ENCODE data around the gene EPHA3.

The EPHA3 gene

GRCh38 chr3:89405593-89405992, 298.2 kb downstream of the EPHA3 start:
- peaks cover 4% of the 10 kb centered on the region for H3K4me1 ChIP-seq (ENCODE audit: insufficient read depth, low read length)
- no peaks in the 10 kb centered on the region for H3K36me3 ChIP-seq (ENCODE audit: insufficient read depth, low read length)
- no peaks in the 10 kb centered on the region for H3K9me3 ChIP-seq (ENCODE audit: low read length)
- H3K27me3 ChIP-seq (ENCODE audit: control insufficient read depth in 1 of 2, insufficient read depth in 2 of 2, low read length in 2 of 2), result no peaks in the 10 kb centered on the region
- no peak overlapping the region for H3K27ac ChIP-seq (ENCODE audit: low read depth, low read length)
- H3K9ac ChIP-seq (ENCODE audit: low read length), result no peak overlapping the region
- H3K4me3 ChIP-seq (ENCODE audit: low read depth in 1 of 2, low read length in 2 of 2), result no peak overlapping the region

DNA sequence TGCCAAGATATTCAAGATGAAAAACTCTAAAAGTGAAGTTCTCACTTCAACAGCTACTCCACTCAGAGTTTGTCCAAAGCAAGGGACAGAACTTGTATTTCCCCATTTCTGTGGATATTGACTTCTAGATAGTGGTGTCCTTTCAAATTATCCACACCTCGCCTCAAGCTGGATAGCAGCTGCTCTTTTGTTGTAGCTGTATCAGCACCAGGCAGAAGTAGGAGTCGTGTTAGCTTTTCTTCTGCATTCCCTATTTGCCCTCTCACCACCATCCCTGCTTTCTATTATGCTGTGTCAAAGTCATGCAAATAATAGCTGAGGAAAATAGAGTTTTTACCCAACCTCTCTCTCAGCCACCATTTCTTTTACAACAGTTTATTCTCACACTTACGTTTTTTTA, 303.8 kb downstream of the EPHA3 start:
- Histone ChIP-seq H3K36me3 (ENCODE audit: insufficient read depth, low read length) (no peaks in the 10 kb centered on the region), H3K27me3 (ENCODE audit: control insufficient read depth in 1 of 2, insufficient read depth in 2 of 2, low read length in 2 of 2) (no peaks in the 10 kb centered on the region), H3K27ac (ENCODE audit: low read depth, low read length) (no peak overlapping the region), H3K9me3 (ENCODE audit: low read length) (no peaks in the 10 kb centered on the region), H3K4me3 (ENCODE audit: low read depth in 1 of 2, low read length in 2 of 2) (no peak overlapping the region), H3K4me1 (ENCODE audit: insufficient read depth, low read length) (peaks cover 4% of the 10 kb centered on the region), H3K9ac (ENCODE audit: low read length) (no peak overlapping the region)

DNA sequence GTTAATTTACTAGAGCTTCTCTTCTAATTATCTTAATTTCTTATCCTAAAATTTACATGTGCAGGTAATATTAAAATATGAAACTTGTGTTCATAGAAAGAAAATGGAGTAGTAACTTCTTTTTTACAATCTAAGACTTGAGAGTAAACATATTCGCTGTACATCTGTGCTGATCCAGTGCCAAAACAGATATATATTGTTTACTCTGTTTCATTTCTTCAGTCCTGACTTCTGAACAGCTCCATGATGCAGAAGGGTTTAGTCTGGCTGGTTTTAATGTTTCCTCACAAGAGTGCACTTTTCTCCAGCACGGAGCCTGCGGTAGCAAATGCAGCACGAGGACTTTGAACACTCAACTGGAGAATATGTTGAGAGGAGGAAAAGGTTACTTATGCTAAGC, 306.8 kb downstream of the EPHA3 start:
- no peaks in the 10 kb centered on the region for H3K4me1 ChIP-seq (ENCODE audit: insufficient read depth, low read length)
- no peaks in the 10 kb centered on the region for H3K9me3 ChIP-seq (ENCODE audit: low read length)
- H3K27ac ChIP-seq (ENCODE audit: low read depth, low read length), result no peak overlapping the region
- H3K36me3 ChIP-seq (ENCODE audit: insufficient read depth, low read length), result no peaks in the 10 kb centered on the region
- no peak overlapping the region for H3K4me3 ChIP-seq (ENCODE audit: low read depth in 1 of 2, low read length in 2 of 2)
- no peaks in the 10 kb centered on the region for H3K27me3 ChIP-seq (ENCODE audit: control insufficient read depth in 1 of 2, insufficient read depth in 2 of 2, low read length in 2 of 2)
- H3K9ac ChIP-seq (ENCODE audit: low read length), result no peak overlapping the region

DNA sequence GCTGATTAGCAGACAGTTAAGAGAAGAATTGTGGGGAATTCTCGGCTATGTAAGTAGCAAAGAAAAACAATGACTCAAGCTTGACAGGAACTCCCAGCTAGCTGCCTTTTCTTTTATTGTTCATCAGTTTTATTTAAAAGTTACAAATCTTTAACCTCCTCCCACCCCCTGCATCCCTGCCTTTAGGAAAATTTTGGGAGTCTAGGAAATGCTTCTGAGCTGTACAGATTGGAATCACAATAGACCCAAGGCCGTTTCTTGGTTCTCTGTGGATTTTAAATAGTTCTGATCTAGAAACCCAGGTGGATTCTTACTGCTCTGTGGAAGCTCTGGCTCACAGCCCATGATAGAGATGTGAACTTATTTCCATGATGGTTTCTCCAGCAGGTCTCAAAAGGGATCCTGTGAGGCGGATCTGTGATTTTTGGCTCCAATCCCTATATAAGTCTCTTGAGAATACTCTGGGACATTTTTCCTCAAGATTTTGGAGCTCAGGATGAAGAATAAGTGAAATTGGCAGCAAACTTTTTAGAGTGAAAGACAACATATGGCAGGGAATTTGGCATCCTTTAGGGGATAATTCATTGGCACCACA, 312.3 kb downstream of the EPHA3 start:
- no peaks in the 10 kb centered on the region for H3K4me1 ChIP-seq (ENCODE audit: insufficient read depth, low read length)
- no peaks in the 10 kb centered on the region for H3K9me3 ChIP-seq (ENCODE audit: low read length)
- no peaks in the 10 kb centered on the region for H3K27me3 ChIP-seq (ENCODE audit: control insufficient read depth in 1 of 2, insufficient read depth in 2 of 2, low read length in 2 of 2)
- H3K36me3 ChIP-seq (ENCODE audit: insufficient read depth, low read length), result no peaks in the 10 kb centered on the region
- no peak overlapping the region for H3K9ac ChIP-seq (ENCODE audit: low read length)
- no peak overlapping the region for H3K27ac ChIP-seq (ENCODE audit: low read depth, low read length)
- H3K4me3 ChIP-seq (ENCODE audit: low read depth in 1 of 2, low read length in 2 of 2), result no peak overlapping the region

DNA sequence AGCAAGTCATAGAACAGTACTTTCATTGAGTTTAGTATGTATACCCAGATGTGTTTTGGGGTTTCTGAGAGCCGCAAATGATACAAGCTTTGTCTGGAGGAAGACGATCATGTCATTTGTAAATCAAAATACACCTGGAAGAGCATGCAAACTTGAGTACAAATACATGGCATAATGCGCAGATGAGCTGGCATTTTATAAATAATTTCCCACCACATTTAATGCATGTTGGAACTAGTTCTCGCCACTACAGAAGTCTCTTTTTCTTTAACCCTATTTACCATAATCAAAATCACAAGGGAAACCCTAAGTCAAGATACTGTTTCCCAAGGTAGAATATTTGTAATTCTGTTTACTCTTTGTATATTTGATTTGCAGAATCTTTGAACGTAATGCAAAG, 318.6 kb downstream of the EPHA3 start:
- Histone ChIP-seq H3K27ac (ENCODE audit: low read depth, low read length) (no peak overlapping the region), H3K4me1 (ENCODE audit: insufficient read depth, low read length) (no peaks in the 10 kb centered on the region), H3K9ac (ENCODE audit: low read length) (no peak overlapping the region), H3K9me3 (ENCODE audit: low read length) (no peaks in the 10 kb centered on the region), H3K27me3 (ENCODE audit: control insufficient read depth in 1 of 2, insufficient read depth in 2 of 2, low read length in 2 of 2) (no peaks in the 10 kb centered on the region), H3K4me3 (ENCODE audit: low read depth in 1 of 2, low read length in 2 of 2) (no peak overlapping the region), H3K36me3 (ENCODE audit: insufficient read depth, low read length) (no peaks in the 10 kb centered on the region)

GRCh38 chr3:89434621-89435380, 327.4 kb downstream of the EPHA3 start:
- Histone ChIP-seq H3K4me1 (ENCODE audit: insufficient read depth, low read length) (no peaks in the 10 kb centered on the region), H3K9ac (ENCODE audit: low read length) (no peak overlapping the region), H3K36me3 (ENCODE audit: insufficient read depth, low read length) (no peaks in the 10 kb centered on the region), H3K27me3 (ENCODE audit: control insufficient read depth in 1 of 2, insufficient read depth in 2 of 2, low read length in 2 of 2) (no peaks in the 10 kb centered on the region), H3K27ac (ENCODE audit: low read depth, low read length) (no peak overlapping the region), H3K9me3 (ENCODE audit: low read length) (no peaks in the 10 kb centered on the region), H3K4me3 (ENCODE audit: low read depth in 1 of 2, low read length in 2 of 2) (no peak overlapping the region)

DNA sequence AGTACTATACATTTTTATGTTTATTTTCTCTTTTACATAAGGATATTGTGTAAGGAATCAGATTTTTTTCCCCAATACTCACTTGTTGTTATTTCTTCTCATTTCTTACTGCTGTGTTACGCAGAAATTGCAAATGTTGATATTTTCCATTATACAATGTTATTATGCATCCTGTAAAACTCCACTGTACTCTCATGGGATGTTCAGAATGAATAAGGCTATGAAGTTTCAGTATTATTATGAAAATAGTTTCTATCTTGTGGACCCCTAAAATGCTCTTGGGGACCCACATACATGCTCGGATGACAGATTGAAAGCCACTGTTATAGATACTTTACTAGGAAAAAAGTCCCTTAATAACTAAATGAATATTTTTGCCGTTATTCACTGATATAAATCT, 329.4 kb downstream of the EPHA3 start:
- no peak overlapping the region for H3K4me3 ChIP-seq (ENCODE audit: low read depth in 1 of 2, low read length in 2 of 2)
- H3K27me3 ChIP-seq (ENCODE audit: control insufficient read depth in 1 of 2, insufficient read depth in 2 of 2, low read length in 2 of 2), result no peaks in the 10 kb centered on the region
- no peaks in the 10 kb centered on the region for H3K4me1 ChIP-seq (ENCODE audit: insufficient read depth, low read length)
- no peaks in the 10 kb centered on the region for H3K9me3 ChIP-seq (ENCODE audit: low read length)
- H3K36me3 ChIP-seq (ENCODE audit: insufficient read depth, low read length), result no peaks in the 10 kb centered on the region
- no peak overlapping the region for H3K9ac ChIP-seq (ENCODE audit: low read length)
- H3K27ac ChIP-seq (ENCODE audit: low read depth, low read length), result no peak overlapping the region

DNA sequence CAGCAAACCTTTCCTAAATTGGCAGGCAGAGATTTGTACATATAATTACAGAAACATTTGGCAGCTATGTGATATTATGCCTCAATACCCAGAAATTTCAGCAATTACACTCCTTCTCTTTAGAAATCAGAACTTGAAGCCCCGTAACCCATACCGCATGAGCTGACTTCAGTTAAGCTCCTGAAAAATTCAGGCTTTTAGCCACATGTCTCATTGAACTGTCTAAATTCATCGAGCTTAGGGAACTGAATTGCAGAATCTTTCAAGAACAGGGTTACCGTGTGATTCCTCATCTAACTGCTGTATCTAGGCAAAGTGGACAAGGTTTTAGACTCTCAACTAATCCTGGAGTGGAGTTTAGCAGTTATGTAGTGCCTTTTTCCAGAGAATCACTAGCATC, 333.0 kb downstream of the EPHA3 start:
- H3K4me3 ChIP-seq (ENCODE audit: low read depth in 1 of 2, low read length in 2 of 2), result no peak overlapping the region
- no peaks in the 10 kb centered on the region for H3K36me3 ChIP-seq (ENCODE audit: insufficient read depth, low read length)
- no peak overlapping the region for H3K9ac ChIP-seq (ENCODE audit: low read length)
- H3K27ac ChIP-seq (ENCODE audit: low read depth, low read length), result no peak overlapping the region
- H3K27me3 ChIP-seq (ENCODE audit: control insufficient read depth in 1 of 2, insufficient read depth in 2 of 2, low read length in 2 of 2), result no peaks in the 10 kb centered on the region
- no peaks in the 10 kb centered on the region for H3K9me3 ChIP-seq (ENCODE audit: low read length)
- H3K4me1 ChIP-seq (ENCODE audit: insufficient read depth, low read length), result no peaks in the 10 kb centered on the region

GRCh38 chr3:89441141-89441540, 333.7 kb downstream of the EPHA3 start:
- no peaks in the 10 kb centered on the region for H3K36me3 ChIP-seq (ENCODE audit: insufficient read depth, low read length)

GRCh38 chr3:89446593-89446992, 339.2 kb downstream of the EPHA3 start:
- Histone ChIP-seq H3K36me3 (ENCODE audit: insufficient read depth, low read length) (no peaks in the 10 kb centered on the region), H3K27ac (ENCODE audit: low read depth, low read length) (no peak overlapping the region), H3K4me1 (ENCODE audit: insufficient read depth, low read length) (no peaks in the 10 kb centered on the region), H3K9me3 (ENCODE audit: low read length) (no peaks in the 10 kb centered on the region), H3K4me3 (ENCODE audit: low read depth in 1 of 2, low read length in 2 of 2) (no peak overlapping the region), H3K9ac (ENCODE audit: low read length) (no peak overlapping the region), H3K27me3 (ENCODE audit: control insufficient read depth in 1 of 2, insufficient read depth in 2 of 2, low read length in 2 of 2) (no peaks in the 10 kb centered on the region)

More at GRCh38 chr3:89441141-89441540, 333.7 kb downstream of the EPHA3 start:
- Histone ChIP-seq H3K9ac (ENCODE audit: low read length) (no peak overlapping the region), H3K27me3 (ENCODE audit: control insufficient read depth in 1 of 2, insufficient read depth in 2 of 2, low read length in 2 of 2) (no peaks in the 10 kb centered on the region), H3K27ac (ENCODE audit: low read depth, low read length) (no peak overlapping the region), H3K9me3 (ENCODE audit: low read length) (no peaks in the 10 kb centered on the region), H3K4me1 (ENCODE audit: insufficient read depth, low read length) (no peaks in the 10 kb centered on the region), H3K4me3 (ENCODE audit: low read depth in 1 of 2, low read length in 2 of 2) (no peak overlapping the region)

DNA sequence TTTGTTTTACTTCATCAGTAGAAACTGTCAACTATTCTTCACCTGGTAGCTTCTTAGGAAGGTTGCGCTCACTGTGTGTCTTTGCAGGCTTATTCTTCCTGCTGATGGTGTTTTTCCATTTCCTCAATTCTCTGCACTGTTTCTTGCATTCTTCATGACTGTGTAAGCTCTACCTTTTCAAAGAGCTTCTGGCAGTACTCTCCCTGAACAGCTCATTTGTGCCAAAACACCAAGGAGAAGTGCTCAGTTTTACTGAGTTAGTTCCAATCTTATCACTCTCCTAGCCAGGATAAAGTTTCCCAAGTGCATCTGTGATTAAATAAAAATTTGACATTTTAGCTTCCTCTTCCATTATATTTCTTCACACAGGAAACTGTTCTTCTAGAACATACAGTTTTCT, 339.8 kb downstream of the EPHA3 start:
- Histone ChIP-seq H3K9ac (ENCODE audit: low read length) (no peak overlapping the region), H3K27ac (ENCODE audit: low read depth, low read length) (no peak overlapping the region), H3K27me3 (ENCODE audit: control insufficient read depth in 1 of 2, insufficient read depth in 2 of 2, low read length in 2 of 2) (no peaks in the 10 kb centered on the region), H3K9me3 (ENCODE audit: low read length) (no peaks in the 10 kb centered on the region), H3K36me3 (ENCODE audit: insufficient read depth, low read length) (no peaks in the 10 kb centered on the region), H3K4me3 (ENCODE audit: low read depth in 1 of 2, low read length in 2 of 2) (no peak overlapping the region), H3K4me1 (ENCODE audit: insufficient read depth, low read length) (no peaks in the 10 kb centered on the region)

GRCh38 chr3:89449086-89449485, 341.7 kb downstream of the EPHA3 start:
- no peak overlapping the region for H3K4me3 ChIP-seq (ENCODE audit: low read depth in 1 of 2, low read length in 2 of 2)
- H3K4me1 ChIP-seq (ENCODE audit: insufficient read depth, low read length), result no peaks in the 10 kb centered on the region
- no peak overlapping the region for H3K27ac ChIP-seq (ENCODE audit: low read depth, low read length)
- no peaks in the 10 kb centered on the region for H3K27me3 ChIP-seq (ENCODE audit: control insufficient read depth in 1 of 2, insufficient read depth in 2 of 2, low read length in 2 of 2)
- H3K9me3 ChIP-seq (ENCODE audit: low read length), result no peaks in the 10 kb centered on the region
- no peak overlapping the region for H3K9ac ChIP-seq (ENCODE audit: low read length)
- H3K36me3 ChIP-seq (ENCODE audit: insufficient read depth, low read length), result no peaks in the 10 kb centered on the region

Measured in muscle layer of colon (tissue), 2 donors.